Measurements from ENCODE around the gene CDKAL1.

GRCh38 chr6:20879526-20879925 is 345.3 kb downstream of the CDKAL1 start:
- no peak for TF ChIP-seq CTCF (IDR thresholded peaks at IDR 0.05)
- no peak for TF ChIP-seq POLR2A (IDR thresholded peaks at IDR 0.05)

Measured in prostate gland (tissue), 2 donors.